Measurements from ENCODE around the gene PTPRD.

PTPRD gene

GRCh38 chr9:9275601-9276000 lies 1337.2 kb downstream of the PTPRD start:
- POLR2A ChIA-PET, result no interaction called here
- CTCF ChIA-PET, result no interaction called here
- TF ChIP-seq, protein P1, sequence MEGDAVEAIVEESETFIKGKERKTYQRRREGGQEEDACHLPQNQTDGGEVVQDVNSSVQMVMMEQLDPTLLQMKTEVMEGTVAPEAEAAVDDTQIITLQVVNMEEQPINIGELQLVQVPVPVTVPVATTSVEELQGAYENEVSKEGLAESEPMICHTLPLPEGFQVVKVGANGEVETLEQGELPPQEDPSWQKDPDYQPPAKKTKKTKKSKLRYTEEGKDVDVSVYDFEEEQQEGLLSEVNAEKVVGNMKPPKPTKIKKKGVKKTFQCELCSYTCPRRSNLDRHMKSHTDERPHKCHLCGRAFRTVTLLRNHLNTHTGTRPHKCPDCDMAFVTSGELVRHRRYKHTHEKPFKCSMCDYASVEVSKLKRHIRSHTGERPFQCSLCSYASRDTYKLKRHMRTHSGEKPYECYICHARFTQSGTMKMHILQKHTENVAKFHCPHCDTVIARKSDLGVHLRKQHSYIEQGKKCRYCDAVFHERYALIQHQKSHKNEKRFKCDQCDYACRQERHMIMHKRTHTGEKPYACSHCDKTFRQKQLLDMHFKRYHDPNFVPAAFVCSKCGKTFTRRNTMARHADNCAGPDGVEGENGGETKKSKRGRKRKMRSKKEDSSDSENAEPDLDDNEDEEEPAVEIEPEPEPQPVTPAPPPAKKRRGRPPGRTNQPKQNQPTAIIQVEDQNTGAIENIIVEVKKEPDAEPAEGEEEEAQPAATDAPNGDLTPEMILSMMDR (IDR thresholded peaks at IDR 0.05; ENCODE audit: control extremely low read depth, extremely low read depth, low read depth, missing control alignments), result no peak
- DNase-seq (ENCODE audit: extremely low spot score), result no peak

GRCh38 chr9:9257999-9258498 lies 1354.8 kb downstream of the PTPRD start:
- TF ChIP-seq, protein P1 (IDR thresholded peaks at IDR 0.05; ENCODE audit: control extremely low read depth, extremely low read depth, low read depth, missing control alignments), result no peak
- DNase-seq (ENCODE audit: extremely low spot score), result no peak
- CTCF ChIA-PET, result interaction anchor here (1.2 to 1.3 kb wide), 2 partner anchors 12 to 22 kb away, joined by 3 read pairs; no protein-coding TSS in a partner anchor
- POLR2A ChIA-PET, result no interaction called here

DNA sequence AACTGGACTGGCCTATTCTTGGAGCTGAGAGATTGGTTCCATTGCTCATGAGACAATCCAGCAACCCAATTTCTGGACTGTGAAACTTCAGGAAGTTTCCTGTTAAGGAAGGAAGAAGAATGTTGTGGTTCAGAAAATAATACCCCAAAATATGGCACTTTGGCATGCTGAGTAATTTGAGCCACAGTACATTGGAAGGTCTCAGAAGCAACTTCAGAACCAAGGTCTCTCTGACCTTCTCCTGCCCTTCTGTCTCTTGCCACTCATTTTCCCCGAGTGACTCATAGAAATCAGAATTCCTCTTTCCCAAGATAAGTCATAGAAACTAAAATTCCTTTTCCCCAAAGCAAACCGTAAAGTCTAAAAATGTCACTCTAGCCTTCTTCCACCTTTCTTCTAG lies 1366.1 kb downstream of the PTPRD start:
- ChIA-PET CTCF (interaction anchor here (2.4 kb wide), 1 partner anchor 24 kb away, joined by 6 read pairs; no protein-coding TSS in a partner anchor), POLR2A (no interaction called here)
- TF ChIP-seq, protein P1 (IDR thresholded peaks at IDR 0.05; ENCODE audit: control extremely low read depth, extremely low read depth, low read depth, missing control alignments), result no peak
- no peak for DNase-seq (ENCODE audit: extremely low spot score)

DNA sequence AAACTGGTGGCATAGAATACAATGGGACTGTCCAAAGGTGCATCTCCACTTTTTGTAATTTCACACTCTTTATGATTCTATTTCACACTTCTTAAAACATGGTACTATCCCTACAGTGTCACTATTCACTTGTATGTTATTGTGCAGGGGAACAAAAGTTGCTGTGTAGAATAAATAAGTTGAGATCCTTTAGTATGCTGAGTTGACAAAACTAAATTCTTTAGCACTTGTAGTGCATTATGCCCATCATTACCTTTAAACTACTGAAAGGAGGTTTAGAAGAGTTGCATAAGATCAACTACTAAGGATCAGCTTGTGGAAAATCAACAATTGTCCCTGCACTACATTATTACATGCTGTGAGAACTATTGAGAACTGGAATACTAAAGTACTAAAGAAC lies 1380.9 kb downstream of the PTPRD start:
- no peak for DNase-seq (ENCODE audit: extremely low spot score)
- TF ChIP-seq, protein P1 (IDR thresholded peaks at IDR 0.05; ENCODE audit: control extremely low read depth, extremely low read depth, low read depth, missing control alignments), result no peak
- ChIA-PET CTCF (no interaction called here), POLR2A (no interaction called here)

GRCh38 chr9:9229269-9229668 lies 1383.5 kb downstream of the PTPRD start:
- DNase-seq (ENCODE audit: extremely low spot score), result no peak
- ChIA-PET POLR2A (no interaction called here), CTCF (no interaction called here)
- TF ChIP-seq, protein P1 (IDR thresholded peaks at IDR 0.05; ENCODE audit: control extremely low read depth, extremely low read depth, low read depth, missing control alignments), result no peak

DNA sequence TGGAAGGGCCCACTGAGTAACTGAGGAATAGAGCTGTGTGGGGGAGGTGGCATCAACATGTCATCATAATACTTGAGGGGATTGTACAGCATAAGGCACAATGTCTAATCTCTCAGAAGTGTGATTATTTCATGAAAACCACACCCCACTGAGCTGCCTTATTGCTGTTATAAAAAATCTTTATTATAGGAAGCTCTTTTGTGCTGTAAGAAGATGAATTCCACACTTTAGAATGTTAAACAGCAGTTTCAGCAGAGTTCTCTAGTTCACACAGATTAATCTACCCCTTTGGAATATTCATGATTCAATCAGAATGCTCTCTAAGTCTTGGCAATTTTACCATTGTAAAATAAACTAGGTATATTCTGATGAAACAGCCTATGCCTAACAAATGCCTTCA lies 1389.6 kb downstream of the PTPRD start:
- DNase-seq (ENCODE audit: extremely low spot score), result no peak
- CTCF ChIA-PET, result interaction anchor here (1.6 kb wide), 1 partner anchor 24 kb away, joined by 6 read pairs; no protein-coding TSS in a partner anchor
- POLR2A ChIA-PET, result no interaction called here
- TF ChIP-seq, protein P1 (IDR thresholded peaks at IDR 0.05; ENCODE audit: control extremely low read depth, extremely low read depth, low read depth, missing control alignments), result no peak
